DMS53 treated with DMSO at 0.1 percent for 48 hours (cell line): ENCODE data around the gene TBPL1.

Experiments
- DNase-seq: peaks from one replicate; lab custom pipeline; 2025; ENCODE audit not compliant: unreplicated experiment; lab: John Stamatoyannopoulos, UW

Gene TBPL1

GRCh38 chr6:134005800-134006199 lies 52.8 kb downstream of the TBPL1 start:
- no peak for DNase-seq

GRCh38 chr6:134007077-134007476 lies 54.1 kb downstream of the TBPL1 start:
- DNase-seq = peak; percentile 13

DNA sequence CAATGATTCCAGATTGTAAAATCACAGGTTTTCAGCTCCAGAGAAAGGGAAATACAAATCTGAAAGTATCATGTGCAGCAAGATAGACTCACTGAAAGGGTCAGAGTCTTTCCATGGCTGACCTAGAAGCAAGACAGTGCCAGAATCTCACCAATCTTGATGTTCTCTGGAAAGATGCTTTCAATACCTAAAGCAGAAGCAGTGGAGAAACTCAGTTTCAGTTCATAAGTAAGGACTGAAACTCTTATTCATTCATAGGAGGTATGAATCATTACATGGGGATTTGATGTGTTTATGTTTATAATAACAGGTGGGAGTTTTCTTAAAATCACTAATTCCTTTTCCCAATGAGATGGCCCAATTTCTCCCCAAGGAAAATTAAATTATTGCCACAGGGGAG lies 56.9 kb downstream of the TBPL1 start:
- DNase-seq = no peak

- DNase-seq = no peak
These were observed 57.4 kb downstream of the TBPL1 start for GRCh38 chr6:134010400-134010799.

DNA sequence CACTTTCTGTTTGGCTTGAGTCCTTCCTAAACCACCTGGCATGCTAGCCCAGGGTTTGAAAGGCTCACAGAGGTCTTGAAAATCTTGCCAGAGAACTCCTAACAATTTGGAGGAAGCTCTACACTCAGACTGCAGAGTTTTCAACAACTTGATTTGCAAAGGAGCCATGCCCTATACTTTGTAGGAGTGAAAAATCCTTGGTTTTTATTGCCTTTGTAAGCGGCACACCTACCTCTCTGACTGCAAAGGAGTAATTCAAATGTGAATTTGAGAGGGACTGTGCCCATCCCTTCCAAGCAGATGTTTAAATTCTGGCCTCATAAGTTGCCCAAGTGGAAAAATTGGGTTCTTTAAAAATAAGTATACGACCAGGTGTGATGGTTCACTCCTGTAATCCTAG lies 58.0 kb downstream of the TBPL1 start:
- no peak for DNase-seq

DNA sequence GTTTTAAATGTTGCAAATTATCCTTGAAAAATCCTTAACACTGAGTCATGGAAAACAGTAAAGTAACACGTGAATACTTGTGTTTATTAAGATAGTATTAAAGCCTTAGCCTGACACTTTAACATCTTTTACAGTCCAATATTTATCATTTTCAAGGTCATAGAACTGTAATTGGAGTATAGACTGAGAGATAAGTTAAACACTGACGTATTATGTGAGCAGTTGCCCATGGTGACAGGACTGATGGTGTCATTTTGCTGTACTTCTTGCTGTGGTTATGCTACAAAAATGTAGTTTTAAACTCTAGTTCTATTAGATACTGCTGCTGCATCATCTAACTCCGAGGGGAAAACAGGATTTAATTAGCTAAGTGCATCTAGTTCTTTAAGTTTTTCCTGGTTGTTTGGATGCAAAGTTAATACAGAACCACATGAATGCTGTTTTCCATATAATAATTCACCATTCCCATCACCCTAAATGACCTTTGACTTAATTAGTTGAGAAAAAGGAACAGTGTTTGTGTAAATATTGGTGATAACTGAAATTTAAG lies 61.6 kb downstream of the TBPL1 start:
- no peak for DNase-seq

GRCh38 chr6:134015719-134016557 lies 62.9 kb downstream of the TBPL1 start:
- DNase-seq = no peak

- no peak for DNase-seq
These were observed 63.5 kb downstream of the TBPL1 start for GRCh38 chr6:134016558-134016814.

DNA sequence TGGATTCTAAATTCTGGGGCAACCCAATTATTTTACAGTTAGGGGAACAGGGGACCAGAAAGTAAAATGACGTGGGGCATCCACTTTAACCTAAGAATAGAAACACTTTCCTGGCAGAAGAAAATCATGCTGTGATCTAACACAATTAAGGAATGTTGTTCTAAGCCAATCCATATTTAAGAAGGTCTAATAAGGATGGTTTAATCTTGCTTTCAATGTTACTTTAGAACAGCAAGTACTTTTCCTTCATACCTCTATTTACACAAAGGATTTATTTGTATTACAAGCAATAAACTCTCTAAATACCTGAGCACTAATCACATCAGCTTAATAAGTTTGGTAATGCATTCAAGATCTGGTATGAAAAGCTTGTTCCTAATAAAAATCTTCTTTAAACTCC lies 67.0 kb downstream of the TBPL1 start:
- DNase-seq = no peak

- DNase-seq = no peak
These were observed 67.5 kb downstream of the TBPL1 start for GRCh38 chr6:134020543-134020942.

- DNase-seq = no peak
These were observed 67.9 kb downstream of the TBPL1 start for GRCh38 chr6:134020968-134021367.

- DNase-seq = no peak
These were observed 68.5 kb downstream of the TBPL1 start for GRCh38 chr6:134021396-134022122.

DNA sequence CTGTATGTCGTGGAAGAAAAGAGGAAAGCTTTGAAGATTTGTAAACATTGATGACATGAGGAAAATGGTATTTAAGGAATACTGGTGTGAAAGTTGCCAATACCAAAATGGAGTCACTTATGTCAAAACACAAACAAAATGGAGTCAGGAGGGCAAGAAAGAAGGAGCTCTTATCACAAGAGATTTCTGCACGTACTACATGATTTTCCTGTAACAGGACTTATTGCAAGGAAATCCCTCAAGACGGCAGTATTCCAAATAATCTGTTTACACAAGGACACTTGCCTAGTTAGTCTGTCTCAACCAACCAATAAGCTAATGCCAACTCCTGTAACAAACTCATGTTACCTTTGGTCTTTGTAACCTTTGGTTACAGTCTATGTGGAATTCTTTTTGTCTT lies 69.6 kb downstream of the TBPL1 start:
- DNase-seq = no peak

DNA sequence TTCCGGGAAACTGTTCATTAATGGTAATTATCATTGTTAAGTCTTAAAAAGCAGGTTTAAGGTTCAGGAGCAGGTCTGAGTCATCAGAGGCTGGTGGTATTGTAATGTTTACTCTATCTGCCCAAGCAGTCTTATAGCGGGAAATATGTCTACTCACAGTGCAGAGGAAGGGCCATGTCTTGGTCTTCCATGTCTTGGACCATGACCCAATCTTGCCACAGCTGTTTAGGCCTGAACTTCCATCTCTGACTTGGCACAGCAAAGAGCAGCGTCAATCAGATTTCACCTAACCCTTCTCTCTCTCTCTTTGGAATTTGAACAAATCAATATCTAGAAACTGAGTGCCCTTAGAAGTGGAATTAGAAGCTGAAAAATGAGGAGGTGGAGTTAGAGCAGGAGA lies 73.6 kb downstream of the TBPL1 start:
- no peak for DNase-seq

GRCh38 chr6:134028438-134028837 lies 75.4 kb downstream of the TBPL1 start:
- DNase-seq = no peak

DNA sequence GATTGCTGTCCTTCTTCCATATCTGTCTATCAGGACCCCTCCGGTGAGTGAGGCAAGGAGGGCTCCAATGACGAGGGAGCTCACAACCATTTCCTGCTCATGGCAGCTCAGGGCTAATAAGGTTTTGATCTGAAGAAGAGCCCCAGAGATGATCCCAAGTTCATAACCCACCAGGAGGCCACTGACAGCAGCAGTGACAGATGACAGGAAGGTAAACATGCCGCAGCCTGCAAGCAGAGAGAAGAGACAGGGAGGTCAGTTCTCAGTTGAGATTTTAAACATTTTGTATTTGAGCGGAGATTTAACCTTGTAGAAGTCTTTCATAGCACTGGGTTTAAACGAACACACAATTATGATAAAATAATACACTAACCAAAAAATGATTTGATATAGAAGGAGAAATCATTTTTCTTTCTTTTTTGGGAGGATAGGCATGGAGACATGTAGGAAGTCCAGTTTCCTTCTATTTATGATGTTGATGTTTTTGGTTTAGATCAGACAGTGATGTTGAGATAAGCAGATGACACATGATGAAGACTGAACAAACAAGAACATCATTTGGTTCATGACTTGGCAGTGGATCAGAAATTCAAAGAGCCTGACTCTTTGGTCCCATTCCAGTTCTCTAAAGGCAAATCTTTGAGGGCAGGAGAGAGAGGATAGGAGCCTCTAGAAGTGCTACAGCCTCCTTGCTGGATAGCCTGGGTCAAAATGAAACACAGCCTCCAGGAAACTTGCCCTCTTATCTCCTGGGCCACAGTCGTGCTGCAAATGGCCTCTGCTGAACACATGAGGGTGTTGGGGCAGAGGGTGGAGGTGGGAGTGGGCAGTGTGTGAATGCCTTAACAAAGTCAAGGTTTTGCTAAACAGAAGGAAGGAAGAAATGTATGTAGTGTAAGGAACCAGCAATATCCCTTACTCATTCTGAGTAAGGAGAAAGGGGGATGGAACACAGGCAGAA lies 76.8 kb downstream of the TBPL1 start:
- DNase-seq = peak; percentile 38

GRCh38 chr6:134031696-134032255 lies 78.8 kb downstream of the TBPL1 start:
- no peak for DNase-seq

DNA sequence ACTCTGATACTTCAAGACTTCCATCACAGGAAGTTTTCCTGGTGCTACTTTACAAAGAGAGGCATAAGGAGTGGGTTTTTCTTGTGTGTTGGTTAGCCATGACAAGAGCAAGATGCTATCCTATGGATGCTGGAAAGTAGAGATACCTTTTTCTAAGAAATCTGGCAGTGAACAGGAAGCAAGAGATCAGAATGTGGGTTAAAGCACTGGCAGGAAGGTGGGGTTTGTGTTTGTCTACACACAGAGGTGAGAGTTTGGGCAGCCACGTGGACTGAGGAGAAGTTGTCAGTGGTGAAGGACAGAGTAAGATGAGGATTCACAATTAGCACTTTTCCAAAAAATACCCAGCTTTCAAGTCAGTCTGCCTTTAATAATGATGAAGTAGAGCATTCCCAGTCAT lies 81.5 kb downstream of the TBPL1 start:
- DNase-seq = no peak

- DNase-seq = peak; percentile 31
These were observed 82.2 kb downstream of the TBPL1 start for GRCh38 chr6:134034961-134035822.

DNA sequence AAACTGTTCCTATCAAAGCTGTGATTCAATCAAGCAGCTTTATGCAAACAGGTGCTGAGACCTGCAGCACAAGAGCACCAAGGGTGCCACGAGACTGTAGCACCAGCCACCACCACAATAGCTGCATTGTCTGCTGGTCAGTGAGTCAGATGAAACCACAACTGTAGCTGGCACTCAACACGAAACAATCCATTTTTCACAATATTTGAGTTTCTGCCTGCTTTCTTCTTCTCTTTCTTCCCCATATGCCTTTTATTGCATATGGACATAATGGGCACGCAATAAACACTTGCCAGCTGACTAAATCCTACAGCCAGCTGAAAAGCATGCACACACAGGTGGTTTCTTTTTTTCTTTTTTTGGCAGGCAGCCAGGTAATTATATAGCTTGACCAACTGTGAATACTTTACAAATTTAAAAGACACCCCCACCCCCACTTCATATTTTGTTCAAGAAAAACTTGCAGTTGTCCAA lies 82.8 kb downstream of the TBPL1 start:
- DNase-seq = peak; percentile 77
